ENCODE data around the gene TLK2.
"Not testable (repeated sequence)": the region's sequence is repeated elsewhere in the genome, so short reads cannot be mapped to it uniquely, and the experiment has no call there.

Gene TLK2

GRCh38 chr17:62558941-62559340, 80.3 kb downstream of the TLK2 start:
- H3K4me1 ChIP-seq (ENCODE audit: control insufficient read depth, insufficient read depth, low read length); H3K27me3 ChIP-seq (ENCODE audit: control insufficient read depth, insufficient read depth, low read length); H3K36me3 ChIP-seq (ENCODE audit: control insufficient read depth, insufficient read depth, low read length); H3K9me3 ChIP-seq (ENCODE audit: control insufficient read depth, insufficient read depth, low read length); H3K27ac ChIP-seq (ENCODE audit: low read length); H3K4me3 ChIP-seq (ENCODE audit: low read length); DNase-seq (ENCODE audit: low read depth, low spot score): not testable (repeated sequence)
- no CpG with 5 or more reads among the region's 4 CpGs for WGBS (ENCODE audit: insufficient coverage, insufficient read length)

- H3K27me3 ChIP-seq (ENCODE audit: control insufficient read depth, insufficient read depth, low read length); H3K9me3 ChIP-seq (ENCODE audit: control insufficient read depth, insufficient read depth, low read length); H3K27ac ChIP-seq (ENCODE audit: low read length); H3K4me3 ChIP-seq (ENCODE audit: low read length); DNase-seq (ENCODE audit: low read depth, low spot score); H3K4me1 ChIP-seq (ENCODE audit: control insufficient read depth, insufficient read depth, low read length); H3K36me3 ChIP-seq (ENCODE audit: control insufficient read depth, insufficient read depth, low read length): not testable (repeated sequence)
- WGBS (ENCODE audit: insufficient coverage, insufficient read length): no CpG with 5 or more reads among the region's 2 CpGs
These were observed 82.3 kb downstream of the TLK2 start for GRCh38 chr17:62560971-62561370.

- H3K9me3 ChIP-seq (ENCODE audit: control insufficient read depth, insufficient read depth, low read length): no peaks in the 10 kb centered on the region
- H3K36me3 ChIP-seq (ENCODE audit: control insufficient read depth, insufficient read depth, low read length): no peaks in the 10 kb centered on the region; the same call in 1 of the 2 replicates
- WGBS (ENCODE audit: insufficient coverage, insufficient read length): no CpG with 5 or more reads among the region's 1 CpG
- H3K4me3 ChIP-seq (ENCODE audit: low read length): no peak overlapping the region
- H3K4me1 ChIP-seq (ENCODE audit: control insufficient read depth, insufficient read depth, low read length): no peaks in the 10 kb centered on the region
- no peaks in the 10 kb centered on the region for H3K27me3 ChIP-seq (ENCODE audit: control insufficient read depth, insufficient read depth, low read length)
- DNase-seq (ENCODE audit: low read depth, low spot score): no peak
- H3K27ac ChIP-seq (ENCODE audit: low read length): no peak overlapping the region
These were observed 84.0 kb downstream of the TLK2 start for GRCh38 chr17:62562656-62563055.

DNA sequence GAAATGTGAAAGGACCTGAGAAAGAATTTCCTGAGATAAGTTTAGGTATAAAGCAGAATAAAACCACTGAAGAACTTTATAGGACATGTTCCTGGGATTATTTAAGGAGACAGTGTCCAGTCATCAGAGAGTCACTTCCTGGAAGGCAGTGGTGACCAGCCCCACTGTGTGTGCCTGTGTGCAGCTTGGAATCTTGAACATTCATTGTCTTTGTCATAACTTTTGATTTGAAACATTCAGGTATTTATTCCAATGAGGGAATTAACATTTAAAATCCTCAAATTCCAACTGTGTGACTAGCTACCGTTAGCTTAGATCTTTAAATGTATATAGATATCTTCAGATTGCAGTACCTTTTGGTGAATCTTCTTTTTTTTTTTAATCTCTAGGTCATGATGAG, 87.2 kb downstream of the TLK2 start:
- Histone ChIP-seq H3K36me3 (ENCODE audit: control insufficient read depth, insufficient read depth, low read length) (no peaks in the 10 kb centered on the region; the same call in 1 of the 2 replicates), H3K4me1 (ENCODE audit: control insufficient read depth, insufficient read depth, low read length) (no peaks in the 10 kb centered on the region), H3K9me3 (ENCODE audit: control insufficient read depth, insufficient read depth, low read length) (no peaks in the 10 kb centered on the region), H3K27ac (ENCODE audit: low read length) (no peak overlapping the region), H3K4me3 (ENCODE audit: low read length) (no peak overlapping the region), H3K27me3 (ENCODE audit: control insufficient read depth, insufficient read depth, low read length) (no peaks in the 10 kb centered on the region)
- no CpG with 5 or more reads among the region's 1 CpG for WGBS (ENCODE audit: insufficient coverage, insufficient read length)
- no peak for DNase-seq (ENCODE audit: low read depth, low spot score)

DNA sequence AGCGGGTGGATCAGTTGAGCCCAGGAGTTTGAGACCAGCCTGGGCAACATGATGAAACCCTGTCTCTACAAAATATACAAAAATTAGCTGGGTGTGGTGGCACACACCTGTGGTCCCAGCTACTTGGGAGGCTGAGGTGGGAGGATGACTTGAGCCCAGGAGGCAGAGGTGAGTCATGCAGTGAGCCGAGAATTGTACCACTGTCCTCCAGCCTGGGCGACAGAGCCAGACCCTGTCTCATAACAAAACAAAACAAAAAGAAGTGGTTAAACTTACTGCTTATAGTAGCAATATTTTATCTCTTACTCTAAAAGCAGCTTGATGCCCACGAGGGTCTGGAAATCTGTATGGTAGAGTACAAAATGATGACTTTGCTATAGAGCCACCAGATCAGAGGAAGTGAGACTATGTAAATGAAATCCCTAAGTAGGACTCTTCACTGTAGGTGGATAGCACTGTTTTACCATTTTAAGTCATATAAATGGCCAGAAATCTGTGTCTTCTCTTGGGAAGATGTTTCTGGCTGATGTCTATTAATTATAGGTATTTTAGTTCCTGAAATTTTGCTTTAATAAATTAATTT, 88.5 kb downstream of the TLK2 start:
- Histone ChIP-seq H3K4me3 (ENCODE audit: low read length) (no peak overlapping the region), H3K27ac (ENCODE audit: low read length) (no peak overlapping the region), H3K27me3 (ENCODE audit: control insufficient read depth, insufficient read depth, low read length) (no peaks in the 10 kb centered on the region), H3K4me1 (ENCODE audit: control insufficient read depth, insufficient read depth, low read length) (no peaks in the 10 kb centered on the region), H3K9me3 (ENCODE audit: control insufficient read depth, insufficient read depth, low read length) (no peaks in the 10 kb centered on the region), H3K36me3 (ENCODE audit: control insufficient read depth, insufficient read depth, low read length) (no peaks in the 10 kb centered on the region)
- WGBS (ENCODE audit: insufficient coverage, insufficient read length): no CpG with 5 or more reads among the region's 4 CpGs
- DNase-seq (ENCODE audit: low read depth, low spot score): no peak

- H3K4me1 ChIP-seq (ENCODE audit: control insufficient read depth, insufficient read depth, low read length): no peaks in the 10 kb centered on the region
- no CpG with 5 or more reads among the region's 5 CpGs for WGBS (ENCODE audit: insufficient coverage, insufficient read length)
- H3K36me3 ChIP-seq (ENCODE audit: control insufficient read depth, insufficient read depth, low read length): no peaks in the 10 kb centered on the region; the same call in 1 of the 2 replicates
- H3K27me3 ChIP-seq (ENCODE audit: control insufficient read depth, insufficient read depth, low read length): no peaks in the 10 kb centered on the region
- no peaks in the 10 kb centered on the region for H3K9me3 ChIP-seq (ENCODE audit: control insufficient read depth, insufficient read depth, low read length)
- no peak overlapping the region for H3K27ac ChIP-seq (ENCODE audit: low read length)
- no peak overlapping the region for H3K4me3 ChIP-seq (ENCODE audit: low read length)
- no peak for DNase-seq (ENCODE audit: low read depth, low spot score)
These were observed 93.9 kb downstream of the TLK2 start for GRCh38 chr17:62572488-62572887.

- Histone ChIP-seq H3K36me3 (ENCODE audit: control insufficient read depth, insufficient read depth, low read length) (no peaks in the 10 kb centered on the region; the same call in 1 of the 2 replicates), H3K4me1 (ENCODE audit: control insufficient read depth, insufficient read depth, low read length) (no peaks in the 10 kb centered on the region), H3K27ac (ENCODE audit: low read length) (no peak overlapping the region), H3K27me3 (ENCODE audit: control insufficient read depth, insufficient read depth, low read length) (no peaks in the 10 kb centered on the region), H3K4me3 (ENCODE audit: low read length) (no peak overlapping the region), H3K9me3 (ENCODE audit: control insufficient read depth, insufficient read depth, low read length) (no peaks in the 10 kb centered on the region)
- DNase-seq (ENCODE audit: low read depth, low spot score): no peak
- WGBS (ENCODE audit: insufficient coverage, insufficient read length): no CpG with 5 or more reads among the region's 7 CpGs
These were observed 94.3 kb downstream of the TLK2 start for GRCh38 chr17:62572888-62573401.

DNA sequence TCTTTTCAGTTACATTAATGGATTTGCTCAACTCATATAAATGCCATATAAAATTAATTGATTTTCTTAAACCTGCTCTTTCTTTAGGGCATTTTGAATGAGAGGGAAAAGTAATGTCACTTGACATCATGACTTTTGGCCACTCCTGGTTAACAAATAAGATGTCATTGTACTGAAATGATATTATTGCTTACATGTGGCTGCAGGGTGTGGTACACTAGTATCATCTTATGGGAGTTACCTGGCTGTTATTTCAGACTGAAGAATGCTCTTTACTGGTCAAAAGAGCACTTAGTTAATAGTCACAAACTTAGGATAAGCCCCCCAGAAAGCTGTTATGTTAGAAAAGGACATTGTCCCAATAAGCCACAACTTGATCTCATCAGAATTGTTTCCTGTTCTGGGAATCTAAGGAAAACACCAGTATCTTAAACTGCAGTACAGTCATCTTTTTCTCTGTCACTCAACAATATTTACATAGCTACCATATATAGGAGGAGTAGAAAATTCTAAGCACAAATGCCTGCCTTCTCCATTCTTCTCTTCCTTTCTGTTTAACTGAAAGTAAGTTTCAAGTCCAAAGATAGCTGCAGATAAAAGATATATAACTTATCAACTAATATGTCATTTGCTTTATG, 95.0 kb downstream of the TLK2 start:
- Histone ChIP-seq H3K9me3 (ENCODE audit: control insufficient read depth, insufficient read depth, low read length) (no peaks in the 10 kb centered on the region), H3K27ac (ENCODE audit: low read length) (no peak overlapping the region), H3K4me1 (ENCODE audit: control insufficient read depth, insufficient read depth, low read length) (no peaks in the 10 kb centered on the region), H3K36me3 (ENCODE audit: control insufficient read depth, insufficient read depth, low read length) (no peaks in the 10 kb centered on the region; the same call in 1 of the 2 replicates), H3K4me3 (ENCODE audit: low read length) (no peak overlapping the region), H3K27me3 (ENCODE audit: control insufficient read depth, insufficient read depth, low read length) (no peaks in the 10 kb centered on the region)
- no peak for DNase-seq (ENCODE audit: low read depth, low spot score)

GRCh38 chr17:62576382-62576781, 97.8 kb downstream of the TLK2 start:
- Histone ChIP-seq H3K27ac (ENCODE audit: low read length) (no peak overlapping the region), H3K4me3 (ENCODE audit: low read length) (no peak overlapping the region), H3K27me3 (ENCODE audit: control insufficient read depth, insufficient read depth, low read length) (no peaks in the 10 kb centered on the region), H3K36me3 (ENCODE audit: control insufficient read depth, insufficient read depth, low read length) (peaks cover 2% of the 10 kb centered on the region; the same call in 1 of the 2 replicates), H3K9me3 (ENCODE audit: control insufficient read depth, insufficient read depth, low read length) (no peaks in the 10 kb centered on the region), H3K4me1 (ENCODE audit: control insufficient read depth, insufficient read depth, low read length) (no peaks in the 10 kb centered on the region)
- no CpG with 5 or more reads among the region's 1 CpG for WGBS (ENCODE audit: insufficient coverage, insufficient read length)
- no peak for DNase-seq (ENCODE audit: low read depth, low spot score)

DNA sequence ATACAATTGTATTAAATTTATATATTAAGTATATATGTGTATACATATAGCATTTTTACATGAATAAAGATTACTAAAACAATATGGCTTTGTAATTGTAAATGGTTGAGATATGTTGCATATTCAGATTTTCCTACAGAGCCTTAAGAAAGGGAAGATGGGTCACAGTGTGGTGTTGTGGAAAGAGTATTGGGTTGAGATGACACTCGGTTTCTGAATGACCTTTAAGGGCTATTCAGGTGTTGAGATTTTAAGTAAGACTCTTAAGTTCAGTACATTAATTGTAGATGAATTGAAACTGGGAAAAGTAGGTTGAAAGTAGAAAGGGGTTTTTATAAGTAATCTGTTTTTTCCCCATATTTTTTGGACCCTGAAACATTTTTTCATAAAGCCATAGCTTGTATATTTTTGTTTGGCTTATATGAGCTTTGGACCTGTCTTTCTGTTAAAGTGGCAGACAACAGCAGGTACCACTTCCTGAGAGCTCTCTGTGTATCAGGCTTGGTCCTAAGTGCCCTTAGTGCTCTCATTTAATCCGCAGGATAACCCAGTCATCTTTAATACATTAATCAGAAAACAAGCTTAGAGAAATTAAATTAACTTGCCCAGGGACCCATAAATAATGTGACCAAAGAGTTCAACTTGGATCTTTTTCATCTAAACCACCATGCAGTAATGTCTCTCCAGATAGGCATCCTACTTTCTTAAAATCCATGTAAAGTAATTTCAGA, 100.3 kb downstream of the TLK2 start:
- no peak for DNase-seq (ENCODE audit: low read depth, low spot score)
- 0 out of 2 replicates have a peak, but pooled peaks cover 2% of the 10 kb centered on the region for H3K36me3 ChIP-seq (ENCODE audit: control insufficient read depth, insufficient read depth, low read length)
- H3K4me3 ChIP-seq (ENCODE audit: low read length): no peak overlapping the region
- WGBS (ENCODE audit: insufficient coverage, insufficient read length): no CpG with 5 or more reads among the region's 2 CpGs
- no peaks in the 10 kb centered on the region for H3K9me3 ChIP-seq (ENCODE audit: control insufficient read depth, insufficient read depth, low read length)
- H3K4me1 ChIP-seq (ENCODE audit: control insufficient read depth, insufficient read depth, low read length): no peaks in the 10 kb centered on the region
- H3K27ac ChIP-seq (ENCODE audit: low read length): no peak overlapping the region
- no peaks in the 10 kb centered on the region for H3K27me3 ChIP-seq (ENCODE audit: control insufficient read depth, insufficient read depth, low read length)
